ENCODE measurements around the gene NLGN4X.
A peak's percentile ranks its signal among the peaks of the same experiment; 100 is the strongest.

NLGN4X gene

GRCh38 chrX:5876984-5877596, 351.6 kb downstream of the NLGN4X start:
- DNase-seq (ENCODE audit: low spot score): no peak
- FAIRE-seq: no peak

GRCh38 chrX:5870238-5870637, 358.4 kb downstream of the NLGN4X start:
- peak; percentile 0 for DNase-seq (ENCODE audit: low spot score)
- no peak for FAIRE-seq

GRCh38 chrX:5869786-5870185, 358.9 kb downstream of the NLGN4X start:
- FAIRE-seq (no peak), DNase-seq (ENCODE audit: low spot score) (no peak)

GRCh38 chrX:5867778-5868177, 360.9 kb downstream of the NLGN4X start:
- FAIRE-seq (no peak), DNase-seq (ENCODE audit: low spot score) (no peak)

GRCh38 chrX:5857232-5857631, 371.4 kb downstream of the NLGN4X start:
- DNase-seq (ENCODE audit: low spot score) (no peak), FAIRE-seq (no peak)

DNA sequence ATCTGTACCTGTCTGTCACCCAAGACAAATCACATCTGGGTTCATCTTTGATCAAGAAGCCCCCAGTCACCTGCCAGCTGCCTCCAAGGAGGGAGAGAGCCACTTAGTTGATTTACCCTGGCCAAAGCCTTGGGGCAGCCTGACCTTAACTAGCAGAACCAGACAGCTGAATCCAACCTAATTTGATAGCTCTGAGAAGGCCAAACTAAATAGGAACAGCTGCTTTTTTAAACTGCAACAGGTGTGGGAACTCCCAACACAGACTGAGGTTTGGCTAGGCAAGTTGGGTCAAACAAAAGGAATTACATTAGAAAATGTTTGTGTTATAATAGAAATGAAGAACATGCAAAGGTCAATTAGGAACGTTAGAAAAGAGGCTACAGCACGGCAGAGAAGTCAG, 375.7 kb downstream of the NLGN4X start:
- DNase-seq (ENCODE audit: low spot score): no peak
- FAIRE-seq: no peak

- FAIRE-seq: no peak
- peak; percentile 4 for DNase-seq (ENCODE audit: low spot score)
These were observed 386.1 kb downstream of the NLGN4X start for GRCh38 chrX:5842601-5843000.
